Testis (tissue), 5 donors: ENCODE measurements around the gene CLPSL2. TPM values are rescaled to one million over a fixed set of nuclear protein-coding genes. Genes with fewer than 3 reads are reported as not detected.

Source experiments
- DNase-seq: peaks from one replicate; pipeline ENCODE4 v3.0.0-alpha.2; 2019
- H3K27ac ChIP-seq, 2 donors: fragments of 200-600 bp; sonication (generic); one replicate each; pipeline ENCODE4 v1.5.1; 2019
- H3K27me3 ChIP-seq: fragments of 200-600 bp; sonication (generic); one replicate; pipeline ENCODE4 v1.5.1; 2019
- H3K36me3 ChIP-seq: fragments of 200-600 bp; sonication (generic); one replicate; pipeline ENCODE4 v1.5.1; 2017; ENCODE audit warnings: low read depth; ENCODE audit errors: missing control alignments
- H3K4me1 ChIP-seq: fragments of 200-600 bp; sonication (generic); one replicate; pipeline ENCODE4 v1.5.1; 2019
- H3K4me3 ChIP-seq, 2 donors: fragments of 200-600 bp; sonication (generic); one replicate each; pipeline ENCODE4 v1.5.1; 2017 to 2019
- H3K9me3 ChIP-seq: fragments of 200-600 bp; sonication (generic); one replicate; pipeline ENCODE4 v1.5.1; 2017
- POLR2A ChIP-seq: fragments of 450-650 bp; IDR thresholded peaks from one replicate; pipeline ENCODE4 v1.6.1; 2017; ENCODE audit warnings: antibody characterized with exemption, mild to moderate bottlenecking, moderate library complexity
- WGBS, 2 donors: methylation state at CpG; one replicate each; pipeline ENCODE4 v1.1.5; 2018; 5-methylcytosine and 5-hydroxymethylcytosine counted together
- intact Hi-C: fragments of 100-400 bp; cut with DNase I; formaldehyde crosslinking; loops from one replicate; pipeline ENCODE4 v1.15.1; 2023; ENCODE audit warnings: low total_unique reads
- long read RNA-seq, 2 donors: transcript quantifications; one replicate each; lab custom pipeline, GENCODE V29; 2026
- polyA plus RNA-seq: library from polyadenylated mRNA; stranded (reverse); fragments of 350-450 nt; fragmentation: Illumina TruSeq; extraction: RNeasy Lipid Tissue Mini Kit (QIAGEN cat#74804); gene quantifications from one replicate; pipeline ENCODE4 v1.2.3, GENCODE V29; 2014; ENCODE audit warnings: low read depth, low replicate concordance; ENCODE audit not compliant: insufficient read depth
- total RNA-seq, 2 donors: library from RNA; depleted of rRNA; stranded (reverse); fragments of >200 nt; gene quantifications; one replicate each; pipeline ENCODE4 v1.2.3, GENCODE V29; 2016
- TF ChIP-seq, protein P1 (sequence below), 3 experiments: fragments of 450-650 bp in 2 of 3; fragments of 200-600 bp in 1 of 3; sonication (generic) in 1 of 3; IDR thresholded peaks; one replicate each; pipeline ENCODE4 v1.5.1; 2016 to 2019; ENCODE audit warnings: antibody characterized with exemption in 3 of 3, mild to moderate bottlenecking in 2 of 3, moderate library complexity in 1 of 3

CLPSL2 gene, protein sequence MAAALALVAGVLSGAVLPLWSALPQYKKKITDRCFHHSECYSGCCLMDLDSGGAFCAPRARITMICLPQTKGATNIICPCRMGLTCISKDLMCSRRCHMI
- total RNA-seq (not detected), polyA plus RNA-seq (not detected)
- long read RNA-seq, donor 1 = 0 reads
- long read RNA-seq, donor 2 = 0 reads

DNA sequence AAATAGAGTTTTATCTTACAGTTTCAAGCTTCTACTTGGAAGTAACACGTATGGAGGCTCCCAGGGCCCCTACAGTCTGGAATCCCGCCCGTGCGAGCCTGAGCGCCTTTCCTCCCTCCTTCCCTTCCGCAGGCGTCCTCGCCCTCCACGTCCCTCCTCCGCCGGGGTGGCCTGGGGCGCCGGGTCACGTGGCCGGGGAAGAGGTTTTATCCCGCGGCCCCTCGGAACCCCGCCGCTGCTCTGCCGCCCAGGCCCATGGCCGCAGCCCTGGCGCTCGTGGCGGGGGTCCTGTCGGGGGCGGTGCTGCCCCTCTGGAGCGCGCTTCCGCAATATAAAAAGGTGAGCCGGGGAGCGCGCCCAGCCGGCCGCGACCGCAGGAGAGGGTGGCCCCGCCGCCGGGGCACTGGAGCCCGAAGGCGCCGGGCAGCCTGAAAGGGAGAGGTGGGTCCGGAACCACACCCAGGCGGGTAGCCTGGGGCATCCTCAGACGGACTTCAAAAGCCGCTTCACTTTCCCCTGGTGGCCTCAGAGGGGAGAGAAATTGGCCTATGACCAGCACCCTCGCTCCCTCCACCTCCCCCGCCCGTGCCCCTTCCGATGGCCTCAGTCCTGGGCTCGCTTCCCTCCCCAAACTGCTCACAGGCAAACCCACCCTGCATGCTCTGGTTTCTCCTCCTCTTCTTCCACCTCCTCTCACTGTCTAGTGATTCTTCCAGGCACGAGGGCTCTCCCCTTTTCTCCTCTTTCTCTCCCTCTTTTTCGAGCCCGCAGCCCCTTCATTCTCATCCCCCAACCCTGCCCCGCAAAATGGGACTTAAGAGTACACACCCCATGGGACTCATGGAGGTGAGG is at the start of gene CLPSL2:
TSS of gene CLPSL2 (plus strand) at position 235 of the 852 bp plus-strand sequence. CDS start at position 256, 21 bp downstream.
- Histone ChIP-seq H3K9me3 (no peaks in the 10 kb centered on the region), H3K4me1 (peaks cover 5% of the 10 kb centered on the region), H3K27ac (no peak within 1 kb of the TSS), H3K4me3 (peak within 1 kb of the TSS; percentile 45 to 54), H3K27me3 (no peaks in the 10 kb centered on the region), H3K36me3 (no peaks in the 10 kb centered on the region)
- intact Hi-C loops = no loop called here
- no peak for TF ChIP-seq POLR2A
- TF ChIP-seq, protein P1, sequence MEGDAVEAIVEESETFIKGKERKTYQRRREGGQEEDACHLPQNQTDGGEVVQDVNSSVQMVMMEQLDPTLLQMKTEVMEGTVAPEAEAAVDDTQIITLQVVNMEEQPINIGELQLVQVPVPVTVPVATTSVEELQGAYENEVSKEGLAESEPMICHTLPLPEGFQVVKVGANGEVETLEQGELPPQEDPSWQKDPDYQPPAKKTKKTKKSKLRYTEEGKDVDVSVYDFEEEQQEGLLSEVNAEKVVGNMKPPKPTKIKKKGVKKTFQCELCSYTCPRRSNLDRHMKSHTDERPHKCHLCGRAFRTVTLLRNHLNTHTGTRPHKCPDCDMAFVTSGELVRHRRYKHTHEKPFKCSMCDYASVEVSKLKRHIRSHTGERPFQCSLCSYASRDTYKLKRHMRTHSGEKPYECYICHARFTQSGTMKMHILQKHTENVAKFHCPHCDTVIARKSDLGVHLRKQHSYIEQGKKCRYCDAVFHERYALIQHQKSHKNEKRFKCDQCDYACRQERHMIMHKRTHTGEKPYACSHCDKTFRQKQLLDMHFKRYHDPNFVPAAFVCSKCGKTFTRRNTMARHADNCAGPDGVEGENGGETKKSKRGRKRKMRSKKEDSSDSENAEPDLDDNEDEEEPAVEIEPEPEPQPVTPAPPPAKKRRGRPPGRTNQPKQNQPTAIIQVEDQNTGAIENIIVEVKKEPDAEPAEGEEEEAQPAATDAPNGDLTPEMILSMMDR (IDR thresholded peaks at IDR 0.05) = no peak
- WGBS, 2 donors = 2 to 3% methylated on average over 43 to 44 of the region's 56 CpGs
- DNase-seq = no peak

DNA sequence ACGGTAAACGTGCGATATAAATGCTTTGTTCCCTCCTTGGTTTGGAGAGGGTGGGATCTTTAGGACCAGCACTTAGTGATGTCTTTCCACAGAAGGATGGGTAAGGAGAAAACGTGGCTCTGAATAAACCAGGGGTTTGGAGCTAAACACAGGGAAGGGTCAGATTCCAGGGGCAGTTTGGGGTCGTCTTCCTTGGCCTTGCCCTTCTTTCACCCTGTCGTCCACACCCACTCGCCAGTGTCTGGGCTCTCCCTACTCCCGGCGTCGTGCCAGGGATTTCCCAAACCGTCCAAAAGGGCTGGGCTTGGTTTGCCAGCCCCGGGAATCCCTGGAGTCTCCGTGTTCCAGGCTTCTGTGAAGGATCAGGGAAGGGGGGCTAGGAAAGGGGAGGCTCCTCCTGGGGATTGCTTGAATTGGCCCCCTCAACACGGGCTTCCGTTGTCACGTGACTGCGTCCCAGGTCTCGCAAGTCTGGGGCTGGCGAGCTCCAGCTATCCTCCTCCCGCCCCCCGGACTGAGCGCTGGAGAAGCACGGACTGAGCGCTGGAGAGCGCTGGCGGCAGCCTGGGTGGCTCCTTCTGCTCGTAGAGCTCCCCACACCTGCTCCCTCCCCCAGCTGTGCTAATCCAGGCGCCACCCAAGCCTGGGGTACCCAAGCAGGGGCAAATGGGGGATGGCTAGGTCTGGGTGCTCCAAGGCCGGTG is 49.0 kb upstream of the CLPSL2 start:
- Histone ChIP-seq H3K36me3 (no peaks in the 10 kb centered on the region), H3K27ac (peak overlapping the region; percentile 97 to 98), H3K27me3 (no peaks in the 10 kb centered on the region), H3K4me3 (peak overlapping the region; percentile 47 to 58), H3K9me3 (no peaks in the 10 kb centered on the region), H3K4me1 (peaks cover 92% of the 10 kb centered on the region)
- TF ChIP-seq, protein P1 (IDR thresholded peaks at IDR 0.05) = no peak
- no peak for TF ChIP-seq POLR2A
- DNase-seq = peak; percentile 89
- intact Hi-C loops = loop anchor here (5.0 kb wide), 2 partner anchors 40 to 125 kb away; partner anchors contain the start of gene FKBP5
- 1 to 2% methylated on average over 4 to 29 of the region's 29 CpGs for WGBS, 2 donors

DNA sequence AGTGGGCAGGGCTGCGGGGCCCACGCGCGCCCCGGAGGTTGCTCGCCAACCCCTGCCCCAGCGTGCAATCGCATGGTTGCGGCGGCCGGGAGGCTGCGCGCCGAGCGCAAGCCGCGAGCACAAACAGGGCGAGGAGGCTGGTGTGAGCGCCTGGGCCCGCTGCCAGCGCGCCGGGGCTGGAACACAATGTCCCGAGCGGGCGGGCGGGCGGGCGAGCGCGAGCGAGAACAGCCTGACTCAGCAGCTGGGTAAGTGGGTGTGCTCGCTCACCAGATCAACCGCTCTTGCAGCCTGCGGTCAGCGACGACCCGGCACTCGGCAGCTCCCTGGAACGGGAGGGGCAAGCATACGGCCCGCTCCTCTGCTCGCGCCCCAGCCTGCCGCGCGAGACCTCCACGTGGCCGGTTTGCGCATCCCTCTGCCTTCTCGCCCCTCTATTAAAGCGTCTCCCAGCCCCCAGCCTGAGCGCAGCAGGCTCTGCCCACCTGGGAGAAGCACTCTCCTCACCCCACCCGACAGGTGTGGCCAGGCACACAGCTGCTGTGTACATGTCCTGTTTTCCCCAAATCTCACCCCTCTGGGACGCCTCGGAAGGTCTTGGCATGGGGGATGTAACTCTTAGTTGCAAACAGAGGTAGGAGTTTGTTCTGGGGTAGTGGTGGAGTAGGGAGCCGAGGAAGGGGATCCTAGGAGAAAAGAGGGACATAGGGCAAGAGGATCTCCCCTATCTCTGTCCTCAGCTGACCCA is 48.3 kb upstream of the CLPSL2 start:
- TF ChIP-seq, protein P1 (IDR thresholded peaks at IDR 0.05) = peak in 1 of 3 experiments; percentile 8
- TF ChIP-seq POLR2A = no peak
- Histone ChIP-seq H3K9me3 (no peaks in the 10 kb centered on the region), H3K27ac (peak overlapping the region; percentile 97 to 98), H3K4me3 (peak overlapping the region; percentile 47 to 58), H3K4me1 (peaks cover 92% of the 10 kb centered on the region), H3K27me3 (no peaks in the 10 kb centered on the region), H3K36me3 (no peaks in the 10 kb centered on the region)
- 0 to 11% methylated on average over 8 to 45 of the region's 57 CpGs for WGBS, 2 donors
- intact Hi-C loops = loop anchor here (5.0 kb wide), 2 partner anchors 41 to 126 kb away; partner anchors contain the start of gene FKBP5
- peak; percentile 94 for DNase-seq
